Upper lobe of left lung (tissue), 4 donors: ENCODE data around the gene HAPLN2.

Experiments
- EP300 ChIP-seq, 4 donors: sonication (generic); formaldehyde crosslinking; IDR thresholded peaks; one replicate each; pipeline ENCODE4 v1.5.1; 2017; ENCODE audit warnings: antibody characterized with exemption in 4 of 4, control low read depth in 2 of 4
- TF ChIP-seq, protein P1 (sequence below), 6 experiments: fragments of 450-650 bp in 4 of 6; fragments of 200-600 bp in 2 of 6; sonication (generic) in 2 of 6; IDR thresholded peaks; one replicate each; pipeline ENCODE4 v1.5.1; 2016 to 2019; ENCODE audit warnings: antibody characterized with exemption in 6 of 6

DNA sequence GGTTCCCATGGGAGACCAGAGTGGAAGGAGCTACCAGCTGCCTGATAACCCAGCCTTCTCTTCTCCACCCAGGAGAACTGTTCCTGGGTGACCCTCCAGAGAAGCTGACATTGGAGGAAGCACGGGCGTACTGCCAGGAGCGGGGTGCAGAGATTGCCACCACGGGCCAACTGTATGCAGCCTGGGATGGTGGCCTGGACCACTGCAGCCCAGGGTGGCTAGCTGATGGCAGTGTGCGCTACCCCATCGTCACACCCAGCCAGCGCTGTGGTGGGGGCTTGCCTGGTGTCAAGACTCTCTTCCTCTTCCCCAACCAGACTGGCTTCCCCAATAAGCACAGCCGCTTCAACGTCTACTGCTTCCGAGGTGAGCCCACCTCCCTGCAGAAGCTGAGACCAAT lies 29.3 kb downstream of the HAPLN2 start:
- TF ChIP-seq, protein P1, sequence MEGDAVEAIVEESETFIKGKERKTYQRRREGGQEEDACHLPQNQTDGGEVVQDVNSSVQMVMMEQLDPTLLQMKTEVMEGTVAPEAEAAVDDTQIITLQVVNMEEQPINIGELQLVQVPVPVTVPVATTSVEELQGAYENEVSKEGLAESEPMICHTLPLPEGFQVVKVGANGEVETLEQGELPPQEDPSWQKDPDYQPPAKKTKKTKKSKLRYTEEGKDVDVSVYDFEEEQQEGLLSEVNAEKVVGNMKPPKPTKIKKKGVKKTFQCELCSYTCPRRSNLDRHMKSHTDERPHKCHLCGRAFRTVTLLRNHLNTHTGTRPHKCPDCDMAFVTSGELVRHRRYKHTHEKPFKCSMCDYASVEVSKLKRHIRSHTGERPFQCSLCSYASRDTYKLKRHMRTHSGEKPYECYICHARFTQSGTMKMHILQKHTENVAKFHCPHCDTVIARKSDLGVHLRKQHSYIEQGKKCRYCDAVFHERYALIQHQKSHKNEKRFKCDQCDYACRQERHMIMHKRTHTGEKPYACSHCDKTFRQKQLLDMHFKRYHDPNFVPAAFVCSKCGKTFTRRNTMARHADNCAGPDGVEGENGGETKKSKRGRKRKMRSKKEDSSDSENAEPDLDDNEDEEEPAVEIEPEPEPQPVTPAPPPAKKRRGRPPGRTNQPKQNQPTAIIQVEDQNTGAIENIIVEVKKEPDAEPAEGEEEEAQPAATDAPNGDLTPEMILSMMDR (IDR thresholded peaks at IDR 0.05) = no peak
- no peak for TF ChIP-seq EP300 (IDR thresholded peaks at IDR 0.05)
